ENCODE results near the gene HSD3B1. TPM values are rescaled to one million over a fixed set of nuclear protein-coding genes. Genes with fewer than 3 reads are reported as not detected.

The HSD3B1 gene
- total and polyA plus RNA-seq, 10 donors, result not detected

- DNase-seq, result no peak
- H3K36me3 ChIP-seq, result no peaks in the 10 kb centered on the region
- intact Hi-C loops (cut with DNase I; ENCODE audit: low total_unique reads), result no loop called here
- WGBS, 5 donors, result 82 to 100% (median 96%) methylated on average over 1 of the region's 1 CpG
- TF ChIP-seq CTCF (IDR thresholded peaks at IDR 0.05 in 8 of 11, conservative IDR thresholded peaks at IDR 0.05 in 3 of 11) (no peak), POLR2A (IDR thresholded peaks at IDR 0.05) (no peak), POLR2AphosphoS5 (IDR thresholded peaks at IDR 0.05) (no peak)
- H3K27me3 ChIP-seq (replicated peaks in 1 of 7), result no peaks in the 10 kb centered on the region
- no peaks in the 10 kb centered on the region for H3K4me1 ChIP-seq
- H3K4me3 ChIP-seq, result no peak overlapping the region
- no peaks in the 10 kb centered on the region for H3K9me3 ChIP-seq
- H3K27ac ChIP-seq, result no peak overlapping the region
Measured at GRCh38 chr1:119467219-119467618, 39.8 kb upstream of the HSD3B1 start.

GRCh38 chr1:119467857-119468668 lies 38.9 kb upstream of the HSD3B1 start:
- TF ChIP-seq POLR2AphosphoS5 (IDR thresholded peaks at IDR 0.05) (no peak), CTCF (IDR thresholded peaks at IDR 0.05 in 8 of 11, conservative IDR thresholded peaks at IDR 0.05 in 3 of 11) (no peak), POLR2A (IDR thresholded peaks at IDR 0.05) (no peak)
- intact Hi-C loops (cut with DNase I; ENCODE audit: low total_unique reads), result no loop called here
- no peak overlapping the region for H3K27ac ChIP-seq
- no peaks in the 10 kb centered on the region for H3K27me3 ChIP-seq (replicated peaks in 1 of 7)
- H3K4me1 ChIP-seq, result no peaks in the 10 kb centered on the region
- 45 to 58% (median 49%) methylated on average over 4 of the region's 4 CpGs for WGBS, 5 donors
- H3K4me3 ChIP-seq, result no peak overlapping the region
- no peak for DNase-seq
- no peaks in the 10 kb centered on the region for H3K36me3 ChIP-seq
- no peaks in the 10 kb centered on the region for H3K9me3 ChIP-seq

- Histone ChIP-seq H3K4me3 (no peak overlapping the region), H3K9me3 (no peaks in the 10 kb centered on the region), H3K27me3 (replicated peaks in 1 of 7) (no peaks in the 10 kb centered on the region), H3K27ac (no peak overlapping the region), H3K36me3 (no peaks in the 10 kb centered on the region), H3K4me1 (no peaks in the 10 kb centered on the region)
- TF ChIP-seq POLR2AphosphoS5 (IDR thresholded peaks at IDR 0.05) (no peak), POLR2A (IDR thresholded peaks at IDR 0.05) (no peak), CTCF (IDR thresholded peaks at IDR 0.05 in 8 of 11, conservative IDR thresholded peaks at IDR 0.05 in 3 of 11) (no peak)
- DNase-seq, result no peak
- WGBS, 5 donors, result 45 to 73% (median 68%) methylated on average over 1 of the region's 1 CpG
- intact Hi-C loops (cut with DNase I; ENCODE audit: low total_unique reads), result no loop called here
Measured at GRCh38 chr1:119469741-119470140, 37.3 kb upstream of the HSD3B1 start.

- H3K4me3 ChIP-seq, result no peak overlapping the region
- DNase-seq, result no peak
- H3K27me3 ChIP-seq (replicated peaks in 1 of 7), result no peaks in the 10 kb centered on the region
- no peaks in the 10 kb centered on the region for H3K4me1 ChIP-seq
- 87 to 94% (median 89%) methylated on average over 3 of the region's 3 CpGs for WGBS, 5 donors
- TF ChIP-seq CTCF (IDR thresholded peaks at IDR 0.05 in 8 of 11, conservative IDR thresholded peaks at IDR 0.05 in 3 of 11) (no peak), POLR2A (IDR thresholded peaks at IDR 0.05) (no peak), POLR2AphosphoS5 (IDR thresholded peaks at IDR 0.05) (no peak)
- H3K36me3 ChIP-seq, result no peaks in the 10 kb centered on the region
- intact Hi-C loops (cut with DNase I; ENCODE audit: low total_unique reads), result no loop called here
- no peak overlapping the region for H3K27ac ChIP-seq
- H3K9me3 ChIP-seq, result no peaks in the 10 kb centered on the region
Measured at GRCh38 chr1:119470377-119470776, 36.6 kb upstream of the HSD3B1 start.

All from spleen (tissue), 11 donors.